ENCODE measurements around the gene MAP3K7. TPM values are rescaled to one million over a fixed set of nuclear protein-coding genes. Genes with fewer than 3 reads are reported as not detected.

The MAP3K7 gene
- total RNA-seq, 2 experiments from 2014 or later: 26.5 to 29.1 TPM

DNA sequence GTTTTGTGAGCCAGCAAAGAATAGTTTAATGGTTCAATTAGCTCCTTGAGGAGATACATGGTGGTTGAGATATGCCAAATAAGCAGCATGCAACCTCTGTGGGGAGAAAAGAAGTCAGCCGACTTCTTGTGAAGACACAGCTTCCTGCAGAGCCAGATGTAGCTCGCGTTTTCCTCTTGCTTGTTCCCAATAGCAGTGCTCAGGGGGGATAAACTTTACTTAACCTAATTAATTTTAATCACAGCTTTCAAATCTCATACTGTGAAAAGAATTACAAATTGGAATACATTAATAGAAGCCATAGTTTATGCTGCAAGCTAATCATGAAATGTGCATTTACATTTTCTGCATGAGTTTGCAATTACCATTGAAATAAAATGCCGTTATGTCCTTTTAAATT is 106.2 kb downstream of the MAP3K7 start:
- Mint-ChIP-seq H3K4me1 (peaks cover 35% of the 10 kb centered on the region), H3K9me3 (ENCODE audit: low read depth) (peaks cover 1% of the 10 kb centered on the region), H3K36me3 (no peaks in the 10 kb centered on the region), H3K4me3 (no peak overlapping the region), H3K27ac (no peak overlapping the region), H3K27me3 (no peaks in the 10 kb centered on the region)
- CTCF ChIA-PET: interaction anchor here (0.8 to 11.5 kb wide), 12 partner anchors 9 to 540 kb away, joined by 3 to 94 read pairs (median 5); no protein-coding TSS in a partner anchor
- no peak for ATAC-seq
- DNase-seq: no peak

DNA sequence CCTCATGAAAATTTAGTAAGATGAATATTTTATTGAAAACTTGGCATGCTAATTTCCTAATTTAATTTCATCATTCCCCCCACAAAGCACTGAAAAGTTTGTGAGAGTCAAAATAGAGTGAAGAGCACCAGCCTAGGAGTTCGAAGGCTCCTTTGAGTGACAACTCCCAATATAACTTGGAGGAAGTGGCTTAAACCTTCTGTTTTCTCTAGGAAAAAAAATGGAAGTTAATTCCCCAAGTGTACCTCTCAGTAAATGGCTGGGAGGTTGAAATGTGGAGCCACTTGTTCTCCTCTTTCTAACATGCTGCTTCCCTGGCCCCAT is 107.3 kb downstream of the MAP3K7 start:
- H3K36me3 Mint-ChIP-seq: no peaks in the 10 kb centered on the region
- CTCF ChIA-PET: interaction anchor here (0.9 to 11.5 kb wide), 45 partner anchors 10 to 660 kb away, joined by 3 to 258 read pairs (median 4); partner anchors contain the start of genes BACH2 and MDN1
- H3K4me1 Mint-ChIP-seq: peaks cover 46% of the 10 kb centered on the region
- peaks cover 5% of the 10 kb centered on the region for H3K27me3 Mint-ChIP-seq
- no peak overlapping the region for H3K27ac Mint-ChIP-seq
- no peaks in the 10 kb centered on the region for H3K9me3 Mint-ChIP-seq (ENCODE audit: low read depth)
- H3K4me3 Mint-ChIP-seq: no peak overlapping the region
- DNase-seq: no peak
- ATAC-seq: no peak

DNA sequence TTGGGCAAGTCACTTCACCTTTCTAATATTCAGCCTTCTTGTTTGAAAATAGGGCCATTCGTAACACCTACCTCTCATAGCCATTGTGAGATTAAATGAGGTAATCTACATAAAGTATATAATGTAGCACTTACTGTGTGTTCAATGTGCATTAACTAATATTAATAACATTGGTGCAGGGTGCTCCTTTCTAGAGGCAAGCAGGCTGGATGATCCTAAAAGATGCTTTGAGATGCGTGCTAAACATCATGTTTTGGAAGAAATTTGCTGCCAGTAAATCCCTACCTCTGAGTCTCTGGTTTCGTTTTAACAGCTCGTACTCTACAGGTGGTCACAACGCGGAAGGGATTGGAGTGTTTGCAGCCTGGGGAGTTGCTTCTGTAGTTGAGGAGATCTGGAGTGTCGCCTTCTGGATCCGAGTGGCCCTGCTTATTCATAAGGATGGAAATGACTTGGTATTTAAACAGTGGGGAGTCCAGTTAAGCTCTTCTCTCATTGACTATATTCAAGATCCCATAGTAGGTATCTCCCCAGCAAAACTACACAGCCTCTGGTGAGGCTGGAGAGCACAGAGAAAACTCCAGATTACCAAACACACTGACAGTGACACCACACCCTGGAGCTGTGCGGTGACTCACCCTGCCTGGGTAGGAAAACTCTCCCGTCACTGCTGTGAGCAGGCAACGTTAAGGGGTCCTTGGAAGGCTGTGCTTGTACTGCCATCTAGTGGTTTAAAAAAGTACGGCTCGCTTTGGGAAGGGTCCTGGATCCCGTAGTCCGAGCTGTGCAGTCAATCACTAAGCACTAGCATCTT is 107.9 kb downstream of the MAP3K7 start:
- CTCF ChIA-PET: interaction anchor here (0.6 to 11.5 kb wide), 60 partner anchors 10 to 660 kb away, joined by 3 to 258 read pairs (median 4); partner anchors contain the start of genes BACH2 and MDN1
- Mint-ChIP-seq H3K36me3 (no peaks in the 10 kb centered on the region), H3K4me1 (peaks cover 52% of the 10 kb centered on the region), H3K27me3 (peaks cover 6% of the 10 kb centered on the region), H3K4me3 (no peak overlapping the region), H3K27ac (peak overlapping the region; percentile 74), H3K9me3 (ENCODE audit: low read depth) (no peaks in the 10 kb centered on the region)
- peak; percentile 96 for ATAC-seq
- peak; percentile 88 for DNase-seq

DNA sequence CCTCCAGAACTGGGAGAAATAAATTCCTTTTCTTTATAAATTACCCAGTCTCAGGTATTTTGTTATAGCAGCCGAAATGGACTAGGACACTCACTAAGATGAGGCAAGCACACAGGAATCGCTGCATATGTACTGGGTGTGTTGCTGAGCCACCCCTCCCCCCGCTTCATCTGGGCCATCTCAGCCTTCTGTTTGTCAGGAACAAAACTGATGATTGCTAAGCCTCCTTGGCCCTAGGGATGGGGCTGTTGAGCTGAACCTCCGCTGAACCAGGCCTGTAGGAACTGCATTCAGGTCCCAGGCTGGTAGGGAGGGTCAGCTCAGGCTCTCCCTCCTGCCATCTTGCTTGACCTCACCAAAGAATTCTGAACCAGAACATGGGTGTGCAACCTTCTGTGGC is 108.6 kb downstream of the MAP3K7 start:
- Mint-ChIP-seq H3K9me3 (ENCODE audit: low read depth) (no peaks in the 10 kb centered on the region), H3K27me3 (peaks cover 6% of the 10 kb centered on the region), H3K27ac (peak overlapping the region; percentile 24), H3K4me3 (no peak overlapping the region), H3K4me1 (peaks cover 59% of the 10 kb centered on the region), H3K36me3 (no peaks in the 10 kb centered on the region)
- CTCF ChIA-PET: interaction anchor here (0.6 to 11.5 kb wide), 28 partner anchors 8 to 649 kb away, joined by 3 to 258 read pairs (median 6); partner anchors contain the start of gene BACH2
- ATAC-seq: no peak
- DNase-seq: no peak

DNA sequence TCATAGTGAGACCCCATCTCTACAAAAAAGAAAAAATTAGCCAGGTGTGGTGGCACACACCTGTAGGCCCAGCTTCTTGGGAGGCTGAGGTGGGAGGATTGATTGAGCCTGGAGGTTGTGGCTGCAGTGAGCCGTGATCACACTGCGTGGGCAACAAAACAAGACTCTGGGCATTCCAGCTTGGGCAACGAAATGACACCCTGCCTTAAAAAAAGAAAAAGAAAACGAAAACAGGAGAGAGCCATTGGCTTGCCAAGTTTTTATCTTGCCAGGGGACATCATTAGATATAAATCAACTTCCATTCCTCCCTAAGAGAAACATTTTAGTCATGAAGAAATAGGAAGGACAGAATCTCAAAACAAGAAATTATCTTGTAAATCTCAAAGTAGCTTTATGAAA is 109.5 kb downstream of the MAP3K7 start:
- CTCF ChIA-PET: interaction anchor here (0.8 to 11.5 kb wide), 17 partner anchors 9 to 535 kb away, joined by 3 to 258 read pairs (median 7); partner anchors contain the start of gene BACH2
- H3K27ac Mint-ChIP-seq: no peak overlapping the region
- ATAC-seq (no peak), DNase-seq (no peak)
- peaks cover 68% of the 10 kb centered on the region for H3K4me1 Mint-ChIP-seq
- no peaks in the 10 kb centered on the region for H3K9me3 Mint-ChIP-seq (ENCODE audit: low read depth)
- no peaks in the 10 kb centered on the region for H3K36me3 Mint-ChIP-seq
- H3K4me3 Mint-ChIP-seq: no peak overlapping the region
- H3K27me3 Mint-ChIP-seq: peaks cover 6% of the 10 kb centered on the region

DNA sequence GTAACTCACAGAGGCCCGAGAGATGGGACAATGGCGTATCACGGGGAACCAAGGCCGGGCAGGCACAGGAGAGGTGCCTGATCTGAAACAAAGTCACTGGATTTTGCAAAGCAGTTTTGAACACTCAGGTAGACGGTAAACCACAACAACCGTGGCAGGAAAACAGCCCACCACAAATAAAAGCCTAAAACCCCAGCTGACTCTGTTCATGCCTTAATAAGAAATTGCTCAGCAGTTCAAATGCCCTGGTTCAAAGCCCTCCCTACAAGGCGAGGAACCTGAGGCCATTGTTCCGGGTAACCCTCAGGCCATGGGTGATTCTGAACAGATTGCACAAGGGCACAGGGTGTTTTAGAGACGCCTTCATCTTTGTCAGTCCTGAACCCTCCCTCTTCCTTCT is 114.2 kb downstream of the MAP3K7 start:
- DNase-seq (peak; percentile 86), ATAC-seq (peak; percentile 42)
- peak overlapping the region; percentile 70 for H3K4me3 Mint-ChIP-seq
- peaks cover 89% of the 10 kb centered on the region for H3K4me1 Mint-ChIP-seq
- H3K36me3 Mint-ChIP-seq: peaks cover 11% of the 10 kb centered on the region
- CTCF ChIA-PET: interaction anchor here (1.1 to 11.5 kb wide), 10 partner anchors 12 to 532 kb away, joined by 3 to 258 read pairs (median 36); partner anchors contain the start of gene BACH2
- peak overlapping the region; percentile 88 for H3K27ac Mint-ChIP-seq
- peaks cover 6% of the 10 kb centered on the region for H3K27me3 Mint-ChIP-seq
- no peaks in the 10 kb centered on the region for H3K9me3 Mint-ChIP-seq (ENCODE audit: low read depth)

DNA sequence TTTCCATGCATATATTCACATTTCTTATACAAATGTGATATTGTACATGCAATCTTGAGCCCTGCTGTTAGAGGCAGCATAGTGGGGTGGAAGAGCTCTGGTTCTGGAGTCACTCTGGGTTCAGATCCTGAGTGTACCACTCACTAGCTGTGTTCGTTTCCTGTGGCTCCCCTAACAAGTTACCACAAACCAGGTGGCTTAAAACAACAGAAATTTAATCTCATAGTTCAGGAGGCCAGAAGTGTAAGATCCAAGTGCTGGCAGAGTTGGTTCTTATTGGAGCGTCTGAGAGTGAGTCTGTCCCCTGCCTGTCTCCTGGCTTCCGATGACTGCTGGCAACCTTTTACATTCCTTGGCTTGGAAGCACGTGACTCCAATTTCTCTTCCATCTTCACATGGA is 115.6 kb downstream of the MAP3K7 start:
- Mint-ChIP-seq H3K36me3 (peaks cover 15% of the 10 kb centered on the region), H3K27ac (peak overlapping the region; percentile 72), H3K4me1 (peaks cover 89% of the 10 kb centered on the region), H3K27me3 (peaks cover 6% of the 10 kb centered on the region), H3K9me3 (ENCODE audit: low read depth) (no peaks in the 10 kb centered on the region), H3K4me3 (no peak overlapping the region)
- DNase-seq (peak; percentile 61), ATAC-seq (no peak)
- CTCF ChIA-PET: interaction anchor here (0.8 to 11.5 kb wide), 9 partner anchors 10 to 531 kb away, joined by 3 to 258 read pairs (median 8); partner anchors contain the start of gene BACH2

DNA sequence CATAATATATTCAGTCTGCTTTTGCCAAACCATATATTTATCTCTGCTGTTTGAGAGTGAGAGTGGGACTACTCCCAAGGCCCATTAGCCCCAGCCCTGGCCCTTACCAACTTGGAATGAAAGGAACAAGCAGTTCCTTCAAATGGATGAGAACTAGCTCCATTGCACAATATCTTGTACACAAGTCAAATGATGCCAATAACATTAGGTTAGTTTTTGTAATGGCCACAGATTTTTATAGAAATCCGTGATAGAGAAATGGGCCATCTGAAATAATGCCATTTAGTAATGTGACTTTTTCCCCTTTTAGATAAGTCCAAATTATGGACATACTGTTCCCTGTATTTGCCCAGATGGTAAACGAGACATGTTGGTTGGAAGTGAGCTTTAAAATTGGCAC is 117.0 kb downstream of the MAP3K7 start:
- Mint-ChIP-seq H3K27me3 (peaks cover 5% of the 10 kb centered on the region), H3K9me3 (ENCODE audit: low read depth) (no peaks in the 10 kb centered on the region), H3K4me1 (peaks cover 87% of the 10 kb centered on the region), H3K36me3 (peaks cover 15% of the 10 kb centered on the region), H3K27ac (no peak overlapping the region), H3K4me3 (no peak overlapping the region)
- DNase-seq (no peak), ATAC-seq (no peak)
- CTCF ChIA-PET: interaction anchor here (0.9 to 11.5 kb wide), 7 partner anchors 9 to 181 kb away, joined by 3 to 258 read pairs (median 8); partner anchors contain the start of gene BACH2

DNA sequence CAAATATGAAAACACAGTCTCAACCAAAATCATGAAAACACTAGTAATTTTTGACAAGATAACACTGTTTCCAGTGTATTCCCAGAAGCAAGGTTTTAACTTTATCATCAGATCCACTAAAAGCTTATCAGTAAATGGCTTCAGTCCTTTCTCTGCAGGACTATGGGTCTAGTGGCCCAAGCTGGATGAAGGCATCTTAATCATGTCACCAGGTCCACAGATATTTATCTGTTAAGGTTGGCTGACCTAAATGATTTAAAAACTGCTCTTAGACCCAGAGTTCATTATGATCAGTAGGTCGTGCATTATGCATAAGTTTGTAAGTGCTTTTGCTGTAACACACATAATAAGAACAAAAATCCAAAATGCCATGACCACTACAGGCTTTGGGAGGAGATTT is 118.0 kb downstream of the MAP3K7 start:
- peaks cover 16% of the 10 kb centered on the region for H3K36me3 Mint-ChIP-seq
- no peak overlapping the region for H3K4me3 Mint-ChIP-seq
- H3K27me3 Mint-ChIP-seq: no peaks in the 10 kb centered on the region
- ATAC-seq (no peak), DNase-seq (no peak)
- H3K27ac Mint-ChIP-seq: no peak overlapping the region
- peaks cover 85% of the 10 kb centered on the region for H3K4me1 Mint-ChIP-seq
- H3K9me3 Mint-ChIP-seq (ENCODE audit: low read depth): no peaks in the 10 kb centered on the region
- CTCF ChIA-PET: interaction anchor here (1.3 to 3.0 kb wide), 3 partner anchors 11 to 58 kb away, joined by 3 to 8 read pairs (median 3); no protein-coding TSS in a partner anchor

DNA sequence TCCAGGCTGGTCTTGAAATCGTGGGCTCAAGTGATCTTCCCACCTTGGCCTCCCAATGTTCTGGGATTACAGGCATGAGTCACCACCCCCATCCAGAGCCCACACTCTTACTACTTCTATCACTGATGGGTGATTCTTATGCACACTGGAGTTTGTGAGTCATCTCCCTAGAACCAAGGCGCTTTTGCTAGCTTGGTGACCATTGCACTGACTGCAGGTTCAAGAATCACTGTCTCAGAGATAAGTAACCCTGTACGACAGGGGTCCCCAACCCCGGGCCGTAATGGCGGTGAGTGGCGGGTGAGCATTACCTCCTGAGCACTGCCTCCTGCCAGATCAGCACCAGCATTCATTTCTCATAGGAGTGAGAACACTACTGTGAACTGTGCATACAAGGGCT is 118.8 kb downstream of the MAP3K7 start:
- DNase-seq (peak; percentile 50), ATAC-seq (no peak)
- Mint-ChIP-seq H3K27ac (no peak overlapping the region), H3K36me3 (peaks cover 16% of the 10 kb centered on the region), H3K9me3 (ENCODE audit: low read depth) (no peaks in the 10 kb centered on the region), H3K4me3 (no peak overlapping the region), H3K27me3 (no peaks in the 10 kb centered on the region), H3K4me1 (peaks cover 85% of the 10 kb centered on the region)
- CTCF ChIA-PET: no interaction called here

DNA sequence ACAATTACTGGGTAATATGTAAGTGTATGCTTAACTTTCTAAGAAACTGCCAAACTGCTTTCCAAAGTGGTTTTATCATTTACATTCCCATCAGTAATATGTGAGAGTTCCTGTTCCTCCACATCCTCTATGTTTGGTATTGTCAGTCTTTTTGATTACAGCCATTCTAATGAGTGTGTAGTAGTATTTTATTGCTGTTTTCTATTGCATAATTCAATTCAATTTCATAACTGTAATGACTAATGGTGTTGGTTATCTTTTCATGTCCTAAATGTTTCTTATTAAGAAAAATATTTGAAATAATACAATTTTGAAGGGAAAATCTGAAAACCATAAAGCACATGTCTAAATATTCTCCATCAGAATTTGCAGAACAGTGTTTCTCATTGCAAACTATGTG is 119.3 kb downstream of the MAP3K7 start:
- CTCF ChIA-PET: interaction anchor here (0.7 to 1.4 kb wide), 3 partner anchors 69 to 88 kb away, joined by 3 to 5 read pairs (median 4); no protein-coding TSS in a partner anchor
- Mint-ChIP-seq H3K36me3 (peaks cover 18% of the 10 kb centered on the region), H3K27ac (no peak overlapping the region), H3K9me3 (ENCODE audit: low read depth) (no peaks in the 10 kb centered on the region), H3K4me1 (peaks cover 85% of the 10 kb centered on the region), H3K27me3 (no peaks in the 10 kb centered on the region), H3K4me3 (no peak overlapping the region)
- DNase-seq: no peak
- no peak for ATAC-seq

DNA sequence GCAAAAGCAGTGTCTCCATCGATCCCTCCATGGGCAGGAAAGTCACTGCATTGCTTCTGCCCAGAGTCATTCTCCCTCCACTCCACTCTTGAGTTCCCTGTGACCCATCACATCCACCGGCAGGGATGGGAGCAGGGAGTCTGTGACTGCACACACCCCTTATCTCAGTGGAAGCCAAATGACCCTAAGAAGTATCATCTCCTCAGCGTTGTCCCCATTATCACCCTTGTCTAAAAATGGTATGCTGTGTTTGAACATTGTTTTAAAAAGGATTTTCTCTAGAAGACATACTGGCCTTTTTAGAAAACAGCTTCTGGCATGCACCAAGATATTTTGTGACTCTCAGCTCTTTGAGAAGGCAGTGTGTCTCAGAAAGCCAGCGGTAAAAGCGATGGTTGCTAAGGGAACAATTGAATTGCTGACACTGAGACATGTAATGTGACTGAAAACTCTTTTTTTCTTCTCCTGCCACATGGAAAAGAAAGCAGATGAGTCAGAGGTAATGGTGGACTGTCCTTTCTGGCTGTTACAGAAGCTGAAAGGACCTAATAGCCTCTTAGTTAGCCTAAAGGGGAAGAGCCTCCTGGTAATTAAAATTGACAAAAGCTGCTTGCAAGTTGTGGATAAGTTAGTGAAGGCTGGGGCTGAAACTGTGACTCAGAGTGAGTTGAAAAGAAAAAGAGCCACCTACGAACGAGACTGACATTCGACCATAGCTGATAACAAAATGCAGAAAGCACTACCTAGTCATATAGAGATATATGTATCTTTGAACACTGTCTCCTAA is 120.5 kb downstream of the MAP3K7 start:
- H3K9me3 Mint-ChIP-seq (ENCODE audit: low read depth): no peaks in the 10 kb centered on the region
- DNase-seq (peak; percentile 61), ATAC-seq (peak; percentile 62)
- peaks cover 19% of the 10 kb centered on the region for H3K36me3 Mint-ChIP-seq
- peak overlapping the region; percentile 21 for H3K4me3 Mint-ChIP-seq
- H3K4me1 Mint-ChIP-seq: peaks cover 85% of the 10 kb centered on the region
- peak overlapping the region; percentile 85 for H3K27ac Mint-ChIP-seq
- no peaks in the 10 kb centered on the region for H3K27me3 Mint-ChIP-seq
- CTCF ChIA-PET: interaction anchor here (0.7 to 1.6 kb wide), 13 partner anchors 8 to 526 kb away, joined by 3 to 6 read pairs (median 4); no protein-coding TSS in a partner anchor

DNA sequence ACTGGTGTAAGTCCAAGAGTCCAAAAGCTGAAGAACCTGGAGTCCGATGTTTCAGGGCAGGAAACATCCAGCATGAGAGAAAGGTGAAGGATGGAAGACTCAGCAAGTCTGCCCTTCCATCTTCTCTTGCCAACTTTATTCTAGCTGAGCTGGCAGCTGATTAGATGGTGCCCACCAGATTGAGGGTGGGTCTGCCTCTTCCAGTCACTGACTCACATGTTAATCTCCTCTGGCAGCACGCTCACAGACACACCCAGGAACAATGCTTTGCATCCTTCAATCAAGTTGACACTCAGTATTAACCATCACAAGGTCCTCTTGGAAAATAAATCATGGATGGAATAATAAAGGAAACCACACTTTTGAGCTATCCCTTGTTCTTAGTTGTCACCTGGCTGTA is 121.2 kb downstream of the MAP3K7 start:
- peak overlapping the region; percentile 85 for H3K27ac Mint-ChIP-seq
- no peak for ATAC-seq
- CTCF ChIA-PET: interaction anchor here (0.9 to 1.6 kb wide), 9 partner anchors 9 to 525 kb away, joined by 3 to 6 read pairs (median 5); no protein-coding TSS in a partner anchor
- peaks cover 83% of the 10 kb centered on the region for H3K4me1 Mint-ChIP-seq
- DNase-seq: no peak
- H3K27me3 Mint-ChIP-seq: no peaks in the 10 kb centered on the region
- no peak overlapping the region for H3K4me3 Mint-ChIP-seq
- H3K36me3 Mint-ChIP-seq: peaks cover 20% of the 10 kb centered on the region
- H3K9me3 Mint-ChIP-seq (ENCODE audit: low read depth): no peaks in the 10 kb centered on the region

All from activated CD8-positive, alpha-beta memory T cell treated with anti-CD3 and anti-CD28 coated beads, Interleukin-2, amount 10 ng/mL, durations not matched to agents 7 days and 5 days (primary cell).